Breast epithelium (tissue), 4 donors: ENCODE results near the gene POU3F2. TPM values are rescaled to one million over a fixed set of nuclear protein-coding genes. Genes with fewer than 3 reads are reported as not detected.

Experiments
- DNase-seq, 2 donors: peaks; one replicate each; pipeline ENCODE4 v3.0.0-alpha.2; 2019; ENCODE audit warnings: low spot score in 2 of 2
- H3K27ac ChIP-seq, 2 donors: fragments of 200-600 bp; sonication (generic) in 1 of 2; one replicate each; pipeline ENCODE4 v1.5.1; 2016 to 2019; ENCODE audit warnings: mild to moderate bottlenecking in 1 of 2
- H3K27me3 ChIP-seq, 2 donors: fragments of 200-600 bp; sonication (generic) in 1 of 2; one replicate each; pipeline versions ENCODE4 v1.5.1 to v1.6.0; 2017 to 2019; ENCODE audit warnings: control low read depth in 1 of 2, mild to moderate bottlenecking in 1 of 2
- H3K36me3 ChIP-seq: fragments of 200-600 bp; one replicate; pipeline ENCODE4 v1.5.1; 2019
- H3K4me1 ChIP-seq, 2 donors: fragments of 200-600 bp; sonication (generic); one replicate each; pipeline ENCODE4 v1.5.1; 2016 to 2019; ENCODE audit warnings: control low read depth in 1 of 2
- H3K4me3 ChIP-seq, 3 donors: fragments of 200-600 bp; sonication (generic); 1 replicate in 2 of 3; 2 replicates in 1 of 3; pipeline ENCODE4 v1.5.1; 2016 to 2019; ENCODE audit warnings: mild to moderate bottlenecking in 3 of 3, moderate library complexity in 2 of 3
- H3K9me3 ChIP-seq, 2 donors: fragments of 200-600 bp; sonication (generic) in 1 of 2; one replicate each; pipeline ENCODE4 v1.5.1; 2016 to 2019; ENCODE audit warnings: control low read depth in 1 of 2
- POLR2A ChIP-seq: fragments of 450-650 bp; IDR thresholded peaks from one replicate; pipeline ENCODE4 v1.6.1; 2016; ENCODE audit warnings: antibody characterized with exemption, mild to moderate bottlenecking, moderate library complexity
- POLR2AphosphoS5 ChIP-seq, 3 donors: sonication (generic); formaldehyde crosslinking; IDR thresholded peaks; one replicate each; pipeline ENCODE4 v1.6.1; 2017; ENCODE audit warnings: antibody characterized with exemption in 3 of 3
- intact Hi-C: fragments of 100-400 bp; cut with DNase I; formaldehyde crosslinking; loops from one replicate; pipeline ENCODE4 v1.15.1; 2023; ENCODE audit warnings: low total_unique reads
- total RNA-seq, 3 donors: library from RNA; depleted of rRNA; stranded (reverse); fragments of >200 nt; gene quantifications; one replicate each; pipeline ENCODE4 v1.1.0, GENCODE V29; 2016
- TF ChIP-seq, protein P1 (sequence below), 3 donors: fragments of 450-650 bp; IDR thresholded peaks; one replicate each; pipeline ENCODE4 v1.5.1; 2016 to 2017; ENCODE audit warnings: antibody characterized with exemption in 3 of 3, mild to moderate bottlenecking in 3 of 3, moderate library complexity in 3 of 3

The POU3F2 gene
- total RNA-seq, 3 donors from 2014 or later, result not detected

- H3K36me3 ChIP-seq, result no peaks in the 10 kb centered on the region
- peaks cover 4 to 55% of the 10 kb centered on the region in 2 donors for H3K27me3 ChIP-seq
- H3K4me3 ChIP-seq, result no peak overlapping the region
- H3K4me1 ChIP-seq, result peaks cover 6 to 9% of the 10 kb centered on the region in 2 donors
- H3K9me3 ChIP-seq, result no peaks in the 10 kb centered on the region
- H3K27ac ChIP-seq, result no peak overlapping the region
- intact Hi-C loops, result no loop called here
- DNase-seq, result no peak
- TF ChIP-seq POLR2A (no peak), POLR2AphosphoS5 (IDR thresholded peaks at IDR 0.05) (no peak)
- TF ChIP-seq, protein P1, sequence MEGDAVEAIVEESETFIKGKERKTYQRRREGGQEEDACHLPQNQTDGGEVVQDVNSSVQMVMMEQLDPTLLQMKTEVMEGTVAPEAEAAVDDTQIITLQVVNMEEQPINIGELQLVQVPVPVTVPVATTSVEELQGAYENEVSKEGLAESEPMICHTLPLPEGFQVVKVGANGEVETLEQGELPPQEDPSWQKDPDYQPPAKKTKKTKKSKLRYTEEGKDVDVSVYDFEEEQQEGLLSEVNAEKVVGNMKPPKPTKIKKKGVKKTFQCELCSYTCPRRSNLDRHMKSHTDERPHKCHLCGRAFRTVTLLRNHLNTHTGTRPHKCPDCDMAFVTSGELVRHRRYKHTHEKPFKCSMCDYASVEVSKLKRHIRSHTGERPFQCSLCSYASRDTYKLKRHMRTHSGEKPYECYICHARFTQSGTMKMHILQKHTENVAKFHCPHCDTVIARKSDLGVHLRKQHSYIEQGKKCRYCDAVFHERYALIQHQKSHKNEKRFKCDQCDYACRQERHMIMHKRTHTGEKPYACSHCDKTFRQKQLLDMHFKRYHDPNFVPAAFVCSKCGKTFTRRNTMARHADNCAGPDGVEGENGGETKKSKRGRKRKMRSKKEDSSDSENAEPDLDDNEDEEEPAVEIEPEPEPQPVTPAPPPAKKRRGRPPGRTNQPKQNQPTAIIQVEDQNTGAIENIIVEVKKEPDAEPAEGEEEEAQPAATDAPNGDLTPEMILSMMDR (IDR thresholded peaks at IDR 0.05), result no peak
Observed at GRCh38 chr6:98848539-98849242, 14.3 kb downstream of the POU3F2 start.

DNA sequence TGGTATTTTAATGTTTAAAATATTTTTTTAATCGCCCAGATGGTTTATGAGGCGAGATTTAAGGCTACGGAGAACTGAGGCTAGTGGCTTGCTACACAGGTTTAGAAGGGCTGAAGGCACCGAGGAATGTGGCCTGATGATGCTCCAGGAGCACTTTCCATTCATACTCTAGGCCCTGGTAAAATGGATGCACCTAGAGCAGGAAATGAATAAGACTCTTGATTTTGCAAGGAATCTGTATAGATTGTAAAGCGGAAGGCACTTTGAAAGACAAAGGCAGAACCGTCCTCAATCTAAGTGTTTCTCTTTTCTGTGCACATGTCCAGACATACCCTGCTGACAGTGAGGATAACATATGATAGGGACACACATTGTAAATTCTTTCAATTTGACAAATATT, 30.1 kb downstream of the POU3F2 start:
- H3K27me3 ChIP-seq, result no peaks in the 10 kb centered on the region
- DNase-seq, result no peak
- TF ChIP-seq, protein P1 (IDR thresholded peaks at IDR 0.05), result no peak
- TF ChIP-seq POLR2AphosphoS5 (IDR thresholded peaks at IDR 0.05), result no peak
- TF ChIP-seq POLR2A, result no peak
- H3K27ac ChIP-seq, result no peak overlapping the region
- intact Hi-C loops, result no loop called here
- no peaks in the 10 kb centered on the region for H3K36me3 ChIP-seq
- no peaks in the 10 kb centered on the region for H3K9me3 ChIP-seq
- no peak overlapping the region for H3K4me3 ChIP-seq
- no peaks in the 10 kb centered on the region for H3K4me1 ChIP-seq

GRCh38 chr6:98871057-98871456, 36.7 kb downstream of the POU3F2 start:
- TF ChIP-seq, protein P1 (IDR thresholded peaks at IDR 0.05), result no peak
- TF ChIP-seq POLR2AphosphoS5 (IDR thresholded peaks at IDR 0.05), result no peak
- no peak for TF ChIP-seq POLR2A

GRCh38 chr6:98871821-98872220, 37.4 kb downstream of the POU3F2 start:
- DNase-seq, result no peak
- no peak overlapping the region for H3K27ac ChIP-seq
- H3K9me3 ChIP-seq, result no peaks in the 10 kb centered on the region
- intact Hi-C loops, result no loop called here
- H3K4me3 ChIP-seq, result no peak overlapping the region
- H3K4me1 ChIP-seq, result no peaks in the 10 kb centered on the region
- no peaks in the 10 kb centered on the region for H3K36me3 ChIP-seq
- no peaks in the 10 kb centered on the region for H3K27me3 ChIP-seq
- no peak for TF ChIP-seq POLR2AphosphoS5 (IDR thresholded peaks at IDR 0.05)
- TF ChIP-seq, protein P1 (IDR thresholded peaks at IDR 0.05), result no peak
- TF ChIP-seq POLR2A, result no peak

More at GRCh38 chr6:98871057-98871456, 36.7 kb downstream of the POU3F2 start:
- intact Hi-C loops, result no loop called here
- H3K27ac ChIP-seq, result no peak overlapping the region
- no peaks in the 10 kb centered on the region for H3K27me3 ChIP-seq
- H3K36me3 ChIP-seq, result no peaks in the 10 kb centered on the region
- no peaks in the 10 kb centered on the region for H3K4me1 ChIP-seq
- DNase-seq, result no peak
- H3K9me3 ChIP-seq, result no peaks in the 10 kb centered on the region
- no peak overlapping the region for H3K4me3 ChIP-seq

- no peaks in the 10 kb centered on the region for H3K27me3 ChIP-seq
- intact Hi-C loops, result no loop called here
- H3K9me3 ChIP-seq, result no peaks in the 10 kb centered on the region
- H3K36me3 ChIP-seq, result no peaks in the 10 kb centered on the region
- no peak for DNase-seq
- H3K27ac ChIP-seq, result no peak overlapping the region
- TF ChIP-seq, protein P1 (IDR thresholded peaks at IDR 0.05), result no peak
- TF ChIP-seq POLR2A (no peak), POLR2AphosphoS5 (IDR thresholded peaks at IDR 0.05) (no peak)
- no peaks in the 10 kb centered on the region for H3K4me1 ChIP-seq
- no peak overlapping the region for H3K4me3 ChIP-seq
Observed at GRCh38 chr6:98875375-98875774, 41.0 kb downstream of the POU3F2 start.
